GM12878 (cell line): Measurements from ENCODE around the gene MTR. TPM values are rescaled to one million over a fixed set of nuclear protein-coding genes. Genes with fewer than 3 reads are reported as not detected.

ENCODE experiments used
- ATAC-seq: fragments of 200-7000 bp; cut with Tn5 transposase; 3 replicates; pipeline ENCODE4 v1.9.1; 2020; ENCODE audit warnings: mild to moderate bottlenecking, moderate library complexity
- BruUV-seq: library from RNA; stranded (reverse); fragments of 400-500 nt; replicated peaks from 2 replicates; lab custom pipeline; 2021; lab: Mats Ljungman, UMichigan
- CTCF ChIA-PET: fragments of 300-600 bp; sonication (Branson Sonifier 250); formaldehyde crosslinking; extraction: SDS; loops from one replicate; lab custom pipeline; 2021; ENCODE audit warnings: inconsistent platforms; lab: Yijun Ruan, JAX
- POLR2A ChIA-PET: fragments of 350-600 bp; formaldehyde crosslinking; extraction: SDS; loops from one replicate; lab custom pipeline; 2021; ENCODE audit warnings: inconsistent platforms; lab: Charles Lee
- RAD21 ChIA-PET: fragments of 300-600 bp; sonication (Branson Sonifier 250); formaldehyde crosslinking; loops from one replicate; lab custom pipeline; 2023; ENCODE audit warnings: antibody characterized with exemption; ENCODE audit not compliant: unreplicated experiment; lab: Charles Lee
- SMC1A ChIA-PET: fragments of 300-600 bp; sonication (Branson Sonifier 250); formaldehyde crosslinking; loops from one replicate; lab custom pipeline; 2023; ENCODE audit not compliant: unreplicated experiment, uncharacterized antibody; lab: Charles Lee
- DNase-seq: peaks from one replicate; pipeline ENCODE4 v3.0.0-alpha.2; 2011; ENCODE audit warnings: low read depth, low spot score
- FAIRE-seq: peaks from 3 replicates; lab custom pipeline; 2011; peaks lifted over from hg19 to GRCh38; lab: Jason Lieb, UNC
- H2AFZ ChIP-seq: 2 replicates; pipeline ENCODE4 v1.6.0; 2011; ENCODE audit warnings: low read depth, low read length, control low read depth; ENCODE audit not compliant: control insufficient read depth
- H3K27ac ChIP-seq: 2 replicates; pipeline ENCODE4 v1.5.1; 2011; ENCODE audit warnings: control low read depth; ENCODE audit not compliant: control insufficient read depth, insufficient read depth
- H3K27me3 ChIP-seq, 2 experiments: replicated peaks in 1 of 2; 2 replicates each; pipeline versions ENCODE4 v1.6.0 to v1.6.1; 2011; ENCODE audit warnings: low read length in 1 of 2; ENCODE audit not compliant: control insufficient read depth in 2 of 2, insufficient read depth in 2 of 2
- H3K36me3 ChIP-seq, 2 experiments: 2 replicates each; pipeline ENCODE4 v1.5.1; 2011; ENCODE audit warnings: low read length in 1 of 2; ENCODE audit not compliant: control insufficient read depth in 2 of 2, insufficient read depth in 2 of 2
- H3K4me1 ChIP-seq: 2 replicates; pipeline ENCODE4 v1.6.1; 2011; ENCODE audit warnings: mild to moderate bottlenecking, low read length, moderate library complexity, mixed read lengths; ENCODE audit not compliant: control insufficient read depth, insufficient read depth
- H3K4me2 ChIP-seq: 2 replicates; pipeline ENCODE4 v1.6.0; 2011; ENCODE audit warnings: control low read depth; ENCODE audit not compliant: control insufficient read depth, insufficient read depth
- H3K4me3 ChIP-seq: fragments of 200-600 bp; sonication (generic); 2 replicates; pipeline ENCODE4 v1.5.1; 2016
- H3K79me2 ChIP-seq: 2 replicates; pipeline ENCODE4 v1.6.0; 2011; ENCODE audit warnings: low read length; ENCODE audit not compliant: control insufficient read depth, insufficient read depth
- H3K9ac ChIP-seq: 2 replicates; pipeline ENCODE4 v1.8.0; 2011; ENCODE audit warnings: low read length, control low read depth, mixed read lengths; ENCODE audit not compliant: control insufficient read depth, insufficient read depth
- H3K9me3 ChIP-seq: replicated peaks from 3 replicates; pipeline ENCODE4 v1.5.1; 2011; ENCODE audit warnings: mild to moderate bottlenecking, low read length; ENCODE audit not compliant: control insufficient read depth, insufficient read depth
- H4K20me1 ChIP-seq: 2 replicates; pipeline ENCODE4 v1.6.0; 2011; ENCODE audit not compliant: control insufficient read depth, insufficient read depth
- ASH2L ChIP-seq: fragments of 300-600, 200-600 bp; sonication (generic); IDR thresholded peaks from 2 replicates; pipeline ENCODE4 v1.6.1; 2017; ENCODE audit warnings: low read depth, mild to moderate bottlenecking, borderline replicate concordance
- GATAD2B ChIP-seq: fragments of 450-650 bp; conservative IDR thresholded peaks from 2 replicates; pipeline ENCODE4 v1.6.1; 2017; ENCODE audit warnings: low read depth, mild to moderate bottlenecking, moderate library complexity
- IKZF2 ChIP-seq, 2 experiments: fragments of 450-650 bp; IDR thresholded peaks; 2 replicates each; pipeline ENCODE4 v1.6.1; 2017; ENCODE audit warnings: mild to moderate bottlenecking in 2 of 2, moderate library complexity in 2 of 2
- MLLT1 ChIP-seq: fragments of 450-650 bp; IDR thresholded peaks from 2 replicates; pipeline ENCODE4 v1.6.1; 2016; ENCODE audit warnings: mild to moderate bottlenecking
- NFYA ChIP-seq: IDR thresholded peaks from 2 replicates; pipeline ENCODE4 v1.6.1; 2011; ENCODE audit warnings: low read depth, mild to moderate bottlenecking, low read length, improper control_type of control experiment, borderline replicate concordance
- NR2C2 ChIP-seq: IDR thresholded peaks from 2 replicates; pipeline ENCODE4 v1.6.1; 2011; ENCODE audit warnings: borderline replicate concordance, low read depth; ENCODE audit not compliant: control insufficient read depth, insufficient read length
- SIN3A ChIP-seq: IDR thresholded peaks from 2 replicates; pipeline ENCODE4 v1.6.1; 2012; ENCODE audit warnings: low read depth, low read length, improper control_type of control experiment
- SRF ChIP-seq, 2 experiments: IDR thresholded peaks; 2 replicates each; pipeline ENCODE4 v1.6.1; 2011; ENCODE audit warnings: low read depth in 2 of 2, low read length in 2 of 2, mild to moderate bottlenecking in 1 of 2, moderate library complexity in 1 of 2
- STAT3 ChIP-seq: IDR thresholded peaks from 2 replicates; pipeline ENCODE4 v1.6.1; 2011; ENCODE audit warnings: low read depth, low read length, improper control_type of control experiment
- YBX1 ChIP-seq: fragments of 450-650 bp; IDR thresholded peaks from 2 replicates; pipeline ENCODE4 v1.6.1; 2016; ENCODE audit warnings: antibody characterized with exemption
- ZSCAN29 ChIP-seq: fragments of 450-650 bp; IDR thresholded peaks from 2 replicates; pipeline ENCODE4 v1.6.1; 2017; ENCODE audit warnings: mild to moderate bottlenecking, moderate library complexity
- WGBS: methylation state at CpG from one replicate; pipeline ENCODE4 v1.1.6; 2016; ENCODE audit warnings: low lambda C conversion rate; ENCODE audit not compliant: insufficient replicate concordance, insufficient coverage; ENCODE audit errors: missing lambda C conversion rate; 5-methylcytosine and 5-hydroxymethylcytosine counted together
- in situ Hi-C: fragments of 300-500 bp; cut with MboI; formaldehyde crosslinking; loops from 9 replicates; pipeline ENCODE4 v1.14.3; 2018; ENCODE audit warnings: mixed read lengths
- intact Hi-C: fragments of 100-400 bp; cut with micrococcal nuclease; formaldehyde crosslinking; loops from one replicate; pipeline ENCODE4 v1.14.2; 2022; ENCODE audit not compliant: unreplicated experiment
- polyA plus RNA-seq, 11 experiments: library from polyadenylated mRNA; depleted of rRNA in 4 of 11; unstranded in 6 of 11; stranded (reverse) in 5 of 11; fragments of >200 nt; fragmentation: Nextera tagmentation in 4 of 11; fragmentation: Illumina TruSeq in 1 of 11; extraction: Ambion mirVana in 4 of 11; extraction: Trizol in 1 of 11; gene quantifications; 1 replicate in 1 of 11; 2 replicates in 10 of 11; pipeline versions ENCODE4 v1.2.1 to v1.2.3, GENCODE V29; 2011 to 2016; ENCODE audit warnings: inconsistent platforms in 2 of 11, missing spikeins in 2 of 11, low read depth in 1 of 11
- total RNA-seq, 4 experiments: library from RNA; depleted of rRNA in 3 of 4; stranded (reverse); fragments of >200 nt in 3 of 4; fragmentation: Illumina TruSeq in 1 of 4; extraction: Trizol in 1 of 4; gene quantifications; 2 replicates each; pipeline versions ENCODE4 v1.2.1 to v1.2.3, GENCODE V29; 2013 to 2021

Gene MTR
- total and polyA plus RNA-seq, 10 of the 15 experiments (the other 5 are each of a cell fraction or from before 2014, with no cell fraction given): 2.4 to 38.7 (median 16.5) TPM

- H3K79me2 ChIP-seq: no peaks in the 10 kb centered on the region
- FAIRE-seq (no peak), ATAC-seq (no peak), DNase-seq (no peak)
- H3K4me1 ChIP-seq: no peaks in the 10 kb centered on the region
- H3K9ac ChIP-seq: no peak overlapping the region
- H3K9me3 ChIP-seq: no peaks in the 10 kb centered on the region
- BruUV-seq: no TSS peak
- no peaks in the 10 kb centered on the region for H3K36me3 ChIP-seq
- SMC1A ChIA-PET: no interaction called here
- 62% methylated on average over 3 of the region's 3 CpGs for WGBS
- H3K27me3 ChIP-seq: no peaks in the 10 kb centered on the region; a peak in 1 of 4 replicates
- no peak overlapping the region for H3K27ac ChIP-seq
- intact Hi-C loops: no loop called here
- RAD21 ChIA-PET: no interaction called here
- CTCF ChIA-PET: no interaction called here
- no peak overlapping the region for H3K4me2 ChIP-seq
- TF ChIP-seq MLLT1 (0 out of 2 replicates have a peak, but pooled peaks have one; percentile 33), SRF (IDR thresholded peaks at IDR 0.05; ENCODE audit: low read depth in 2 of 2, low read length in 2 of 2) (peak in 1 of 2 experiments; percentile 50; a peak in 1 of 4 replicates), NR2C2 (no peak), ASH2L (no peak)
- in situ Hi-C loops: no loop called here
- H2AFZ ChIP-seq: no peak overlapping the region
- no peak overlapping the region for H3K4me3 ChIP-seq
- no peaks in the 10 kb centered on the region for H4K20me1 ChIP-seq
- POLR2A ChIA-PET: no interaction called here
Measured at GRCh38 chr1:236945002-236945401, 149.9 kb downstream of the MTR start.

GRCh38 chr1:236947794-236948193 is 152.7 kb downstream of the MTR start:
- Histone ChIP-seq H3K4me1 (no peaks in the 10 kb centered on the region), H3K9me3 (no peaks in the 10 kb centered on the region), H3K36me3 (no peaks in the 10 kb centered on the region), H3K79me2 (no peaks in the 10 kb centered on the region), H2AFZ (no peak overlapping the region), H4K20me1 (no peaks in the 10 kb centered on the region), H3K27me3 (no peaks in the 10 kb centered on the region), H3K9ac (no peak overlapping the region), H3K4me2 (no peak overlapping the region), H3K4me3 (no peak overlapping the region)
- WGBS: 26% methylated on average over 8 of the region's 8 CpGs
- intact Hi-C loops: no loop called here
- in situ Hi-C loops: no loop called here
- SMC1A ChIA-PET: no interaction called here
- no peak for DNase-seq
- ATAC-seq: no peak
- TF ChIP-seq GATAD2B (no peak), SIN3A (no peak), IKZF2 (IDR thresholded peaks at IDR 0.05) (no peak), ZSCAN29 (no peak), STAT3 (no peak), NFYA (no peak), YBX1 (no peak)
- TF ChIP-seq, all 136 proteins: peak for 0
- H3K27ac ChIP-seq: no peak overlapping the region
- CTCF ChIA-PET: no interaction called here
- no TSS peak for BruUV-seq
- no peak for FAIRE-seq
- RAD21 ChIA-PET: no interaction called here
- POLR2A ChIA-PET: no interaction called here
